Measurements from ENCODE around the gene CLINT1. TPM values are rescaled to one million over a fixed set of nuclear protein-coding genes. Genes with fewer than 3 reads are reported as not detected.

Gene CLINT1
- total RNA-seq, 1 donor from 2014 or later: 85.2 TPM

DNA sequence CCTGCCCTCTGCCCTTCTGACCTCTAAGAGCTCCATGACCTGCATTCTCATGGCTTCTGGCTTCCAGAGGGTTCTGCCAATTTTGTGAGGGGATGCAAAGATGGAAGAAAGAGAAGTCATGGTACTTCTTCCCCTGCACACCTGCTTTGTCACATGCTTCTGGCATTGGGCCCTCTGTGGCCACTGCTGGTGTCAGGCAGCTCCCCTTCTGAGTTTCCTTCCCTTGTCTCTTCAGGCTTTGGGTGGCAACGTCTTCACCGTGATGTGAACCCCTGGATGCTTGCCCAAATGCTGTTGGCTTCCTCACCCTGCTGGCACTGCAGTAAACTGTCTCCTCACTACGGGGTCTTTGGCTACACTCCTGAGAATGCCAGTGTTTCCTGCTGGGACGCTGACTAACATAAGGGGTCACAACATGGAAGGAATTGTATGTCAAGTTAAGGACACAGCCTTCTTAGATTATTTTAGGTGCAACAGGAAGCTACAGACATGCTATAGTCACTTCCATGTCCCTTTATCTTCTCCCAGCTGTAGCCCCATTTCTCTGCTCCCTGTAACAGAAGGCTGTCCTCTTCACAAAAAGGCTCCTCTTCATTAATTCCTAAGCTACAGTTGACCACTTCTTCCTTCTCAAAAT lies 8.9 kb upstream of the CLINT1 start:
- TF ChIP-seq, protein P1, sequence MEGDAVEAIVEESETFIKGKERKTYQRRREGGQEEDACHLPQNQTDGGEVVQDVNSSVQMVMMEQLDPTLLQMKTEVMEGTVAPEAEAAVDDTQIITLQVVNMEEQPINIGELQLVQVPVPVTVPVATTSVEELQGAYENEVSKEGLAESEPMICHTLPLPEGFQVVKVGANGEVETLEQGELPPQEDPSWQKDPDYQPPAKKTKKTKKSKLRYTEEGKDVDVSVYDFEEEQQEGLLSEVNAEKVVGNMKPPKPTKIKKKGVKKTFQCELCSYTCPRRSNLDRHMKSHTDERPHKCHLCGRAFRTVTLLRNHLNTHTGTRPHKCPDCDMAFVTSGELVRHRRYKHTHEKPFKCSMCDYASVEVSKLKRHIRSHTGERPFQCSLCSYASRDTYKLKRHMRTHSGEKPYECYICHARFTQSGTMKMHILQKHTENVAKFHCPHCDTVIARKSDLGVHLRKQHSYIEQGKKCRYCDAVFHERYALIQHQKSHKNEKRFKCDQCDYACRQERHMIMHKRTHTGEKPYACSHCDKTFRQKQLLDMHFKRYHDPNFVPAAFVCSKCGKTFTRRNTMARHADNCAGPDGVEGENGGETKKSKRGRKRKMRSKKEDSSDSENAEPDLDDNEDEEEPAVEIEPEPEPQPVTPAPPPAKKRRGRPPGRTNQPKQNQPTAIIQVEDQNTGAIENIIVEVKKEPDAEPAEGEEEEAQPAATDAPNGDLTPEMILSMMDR (IDR thresholded peaks at IDR 0.05; ENCODE audit: insufficient read depth, low read length, poor library complexity, severe bottlenecking): no peak
- H3K27me3 ChIP-seq (ENCODE audit: control insufficient read depth, insufficient read depth, low read length): no peaks in the 10 kb centered on the region
- no peaks in the 10 kb centered on the region for H3K36me3 ChIP-seq (ENCODE audit: control insufficient read depth, insufficient read depth, low read length)
- no peak for DNase-seq (ENCODE audit: low read depth)
- H3K4me3 ChIP-seq (ENCODE audit: low read depth, low read length): no peak overlapping the region

DNA sequence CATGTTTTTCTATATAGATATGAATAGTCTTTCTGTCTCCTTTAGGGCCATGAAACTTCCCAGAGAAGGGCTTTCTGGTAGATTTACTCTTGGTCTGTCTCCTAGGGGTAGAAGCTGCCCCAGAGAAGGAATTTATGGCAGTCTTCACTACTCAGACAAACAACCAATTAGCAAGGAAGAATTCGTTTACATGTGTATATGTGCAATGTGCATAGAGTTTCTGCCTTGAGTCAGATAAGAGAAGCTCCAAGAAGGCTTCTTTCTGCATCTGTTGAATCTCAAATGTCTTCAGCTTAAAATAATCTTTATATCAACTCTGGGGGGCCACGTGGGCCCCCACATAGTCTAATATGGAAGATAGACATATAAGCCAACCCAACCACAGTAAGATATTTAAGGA lies 7.6 kb upstream of the CLINT1 start:
- Histone ChIP-seq H3K4me3 (ENCODE audit: low read depth, low read length) (no peak overlapping the region), H3K36me3 (ENCODE audit: control insufficient read depth, insufficient read depth, low read length) (no peaks in the 10 kb centered on the region), H3K27me3 (ENCODE audit: control insufficient read depth, insufficient read depth, low read length) (no peaks in the 10 kb centered on the region)
- TF ChIP-seq, protein P1 (IDR thresholded peaks at IDR 0.05; ENCODE audit: insufficient read depth, low read length, poor library complexity, severe bottlenecking): no peak
- DNase-seq (ENCODE audit: low read depth): no peak

DNA sequence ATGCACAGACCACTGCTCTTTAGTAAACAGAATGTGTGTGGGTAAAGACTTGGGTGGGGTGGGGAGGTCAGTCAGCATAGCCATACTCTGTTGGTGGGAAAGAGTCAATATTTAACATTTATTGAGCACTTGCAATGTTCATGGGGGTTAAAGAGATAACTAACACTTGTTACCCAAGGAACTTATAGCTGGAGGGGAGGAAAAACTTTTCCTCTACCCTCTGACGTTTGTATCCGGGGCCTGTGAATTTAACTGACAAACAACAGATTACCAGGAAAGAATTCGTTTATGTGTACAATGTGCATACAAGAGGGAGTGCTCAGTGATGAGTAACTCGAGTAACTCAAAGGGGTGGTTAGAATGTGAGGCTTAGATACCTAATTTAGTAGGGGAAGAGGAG lies 6.8 kb upstream of the CLINT1 start:
- no peak overlapping the region for H3K4me3 ChIP-seq (ENCODE audit: low read depth, low read length)
- no peak for DNase-seq (ENCODE audit: low read depth)
- no peaks in the 10 kb centered on the region for H3K27me3 ChIP-seq (ENCODE audit: control insufficient read depth, insufficient read depth, low read length)
- H3K36me3 ChIP-seq (ENCODE audit: control insufficient read depth, insufficient read depth, low read length): no peaks in the 10 kb centered on the region
- TF ChIP-seq, protein P1 (IDR thresholded peaks at IDR 0.05; ENCODE audit: insufficient read depth, low read length, poor library complexity, severe bottlenecking): no peak

DNA sequence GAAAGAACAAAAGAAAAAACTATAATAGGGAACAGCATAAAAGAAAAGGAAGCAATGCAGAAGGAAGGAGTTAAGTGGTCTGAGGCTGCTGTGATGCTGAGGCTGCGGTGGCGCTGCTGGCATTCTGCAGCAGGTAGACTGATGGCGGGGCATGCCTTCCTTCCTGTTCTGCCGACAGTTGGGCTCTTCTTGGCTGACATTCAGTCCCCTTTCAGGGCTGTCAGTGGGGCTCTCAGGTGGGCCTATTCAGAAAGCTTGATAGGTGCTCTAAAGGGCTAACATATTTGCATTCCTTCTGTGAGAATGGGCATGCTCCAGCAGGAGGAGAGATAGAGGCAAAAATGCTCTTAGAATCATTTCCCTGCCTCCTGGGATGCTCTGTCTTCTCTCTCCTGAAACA lies 5.1 kb upstream of the CLINT1 start:
- H3K4me3 ChIP-seq (ENCODE audit: low read depth, low read length): no peak overlapping the region
- H3K36me3 ChIP-seq (ENCODE audit: control insufficient read depth, insufficient read depth, low read length): no peaks in the 10 kb centered on the region
- H3K27me3 ChIP-seq (ENCODE audit: control insufficient read depth, insufficient read depth, low read length): no peaks in the 10 kb centered on the region
- TF ChIP-seq, protein P1 (IDR thresholded peaks at IDR 0.05; ENCODE audit: insufficient read depth, low read length, poor library complexity, severe bottlenecking): no peak
- no peak for DNase-seq (ENCODE audit: low read depth)

DNA sequence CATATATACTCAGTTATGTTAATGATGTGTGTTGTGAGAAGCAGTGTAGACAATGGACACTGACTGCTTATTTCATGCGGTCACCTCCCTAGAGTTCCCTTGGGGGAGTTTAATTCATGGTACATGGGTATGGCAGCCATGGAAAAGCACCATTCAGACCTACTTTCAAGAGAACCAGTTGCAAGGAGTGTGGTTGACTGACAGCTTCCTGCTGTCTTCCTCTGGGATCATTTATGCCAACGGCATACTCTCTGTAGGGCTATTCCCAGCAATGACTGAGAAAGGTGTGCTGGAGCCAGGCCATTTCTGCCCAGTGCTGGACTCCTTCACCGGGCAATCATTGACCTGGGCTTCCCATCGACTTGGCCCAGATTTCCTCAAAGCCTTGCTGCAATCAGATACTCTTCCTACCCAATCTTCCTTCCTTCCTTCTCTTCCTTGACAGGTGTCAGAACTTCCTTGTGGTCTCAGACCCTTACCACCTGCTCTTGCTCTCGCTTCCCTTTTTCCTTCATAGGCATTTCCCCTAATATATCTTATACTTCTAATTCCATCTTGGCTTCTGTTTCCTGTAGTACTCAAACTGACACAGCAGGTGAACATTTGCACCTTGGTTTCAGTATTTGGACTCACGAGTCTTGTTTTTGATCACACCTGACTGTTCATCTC lies 3.4 kb upstream of the CLINT1 start:
- Histone ChIP-seq H3K4me3 (ENCODE audit: low read depth, low read length) (no peak overlapping the region), H3K36me3 (ENCODE audit: control insufficient read depth, insufficient read depth, low read length) (no peaks in the 10 kb centered on the region), H3K27me3 (ENCODE audit: control insufficient read depth, insufficient read depth, low read length) (no peaks in the 10 kb centered on the region)
- DNase-seq (ENCODE audit: low read depth): no peak
- TF ChIP-seq, protein P1 (IDR thresholded peaks at IDR 0.05; ENCODE audit: insufficient read depth, low read length, poor library complexity, severe bottlenecking): no peak
